ENCODE data around the gene PROM1. TPM values are rescaled to one million over a fixed set of nuclear protein-coding genes. Genes with fewer than 3 reads are reported as not detected.

Gene PROM1
- total RNA-seq, 1 donor from 2014 or later: 0.93 TPM

GRCh38 chr4:15938640-15939039, 145.2 kb downstream of the PROM1 start, which contains the start of gene FGFBP1:
Gene FGFBP1, minus strand, starts transcription at chr4:15938740. Its CDS starts 2,108 bp downstream, at chr4:15936632.
- no peak for TF ChIP-seq CTCF (IDR thresholded peaks at IDR 0.05)
- H3K36me3 ChIP-seq: no peaks in the 10 kb centered on the region
- H3K4me1 ChIP-seq: no peaks in the 10 kb centered on the region
- no peaks in the 10 kb centered on the region for H3K9me3 ChIP-seq
- intact Hi-C loops (cut with DNase I): no loop called here
- DNase-seq (no peak), ATAC-seq (no peak)
- no peak within 1 kb of the TSS for H3K27ac ChIP-seq
- H3K4me3 ChIP-seq: no peak within 1 kb of the TSS
- no peaks in the 10 kb centered on the region for H3K27me3 ChIP-seq

GRCh38 chr4:15938182-15938581, 145.6 kb downstream of the PROM1 start:
- DNase-seq: peak; percentile 82
- intact Hi-C loops (cut with DNase I): no loop called here
- H3K36me3 ChIP-seq: no peaks in the 10 kb centered on the region
- H3K9me3 ChIP-seq: no peaks in the 10 kb centered on the region
- ATAC-seq: peak; percentile 85
- no peaks in the 10 kb centered on the region for H3K27me3 ChIP-seq
- H3K27ac ChIP-seq: no peak overlapping the region
- TF ChIP-seq CTCF (IDR thresholded peaks at IDR 0.05): no peak
- no peak overlapping the region for H3K4me3 ChIP-seq
- H3K4me1 ChIP-seq: no peaks in the 10 kb centered on the region

- intact Hi-C loops (cut with DNase I): no loop called here
These were observed 147.3 kb downstream of the PROM1 start for GRCh38 chr4:15936495-15936894.

GRCh38 chr4:15935504-15936402, 148.1 kb downstream of the PROM1 start:
- H3K27ac ChIP-seq: no peak overlapping the region
- intact Hi-C loops (cut with DNase I): no loop called here
- H3K9me3 ChIP-seq: no peaks in the 10 kb centered on the region
- DNase-seq: no peak
- no peaks in the 10 kb centered on the region for H3K27me3 ChIP-seq
- no peaks in the 10 kb centered on the region for H3K36me3 ChIP-seq
- H3K4me1 ChIP-seq: no peaks in the 10 kb centered on the region
- TF ChIP-seq CTCF (IDR thresholded peaks at IDR 0.05): no peak
- no peak overlapping the region for H3K4me3 ChIP-seq
- no peak for ATAC-seq

More at GRCh38 chr4:15936495-15936894, 147.3 kb downstream of the PROM1 start:
- no peaks in the 10 kb centered on the region for H3K9me3 ChIP-seq
- no peak overlapping the region for H3K4me3 ChIP-seq
- H3K27me3 ChIP-seq: no peaks in the 10 kb centered on the region
- H3K27ac ChIP-seq: no peak overlapping the region
- H3K4me1 ChIP-seq: no peaks in the 10 kb centered on the region
- ATAC-seq: peak; percentile 67
- H3K36me3 ChIP-seq: no peaks in the 10 kb centered on the region
- no peak for TF ChIP-seq CTCF (IDR thresholded peaks at IDR 0.05)
- DNase-seq: no peak

- ATAC-seq (no peak), DNase-seq (no peak)
- TF ChIP-seq CTCF (IDR thresholded peaks at IDR 0.05): no peak
- Histone ChIP-seq H3K36me3 (no peaks in the 10 kb centered on the region), H3K9me3 (no peaks in the 10 kb centered on the region), H3K4me1 (no peaks in the 10 kb centered on the region), H3K27me3 (no peaks in the 10 kb centered on the region), H3K4me3 (no peak overlapping the region), H3K27ac (no peak overlapping the region)
- intact Hi-C loops (cut with DNase I): no loop called here
These were observed 149.6 kb downstream of the PROM1 start for GRCh38 chr4:15934259-15934658.

Measured in upper lobe of right lung (tissue), 1 donor.